Esophagus muscularis mucosa (tissue), 4 donors: ENCODE measurements around the gene AKAP13. TPM values are rescaled to one million over a fixed set of nuclear protein-coding genes. Genes with fewer than 3 reads are reported as not detected.

ENCODE experiments used
- DNase-seq: peaks from one replicate; pipeline ENCODE4 v3.0.0-alpha.2; 2017; ENCODE audit errors: extremely low spot score
- H3K27ac ChIP-seq, 4 donors: fragments of 200-600 bp; sonication (generic); replicated peaks in 1 of 4; 1 replicate in 3 of 4; 2 replicates in 1 of 4; pipeline ENCODE4 v1.5.1; 2016 to 2019; ENCODE audit warnings: mild to moderate bottlenecking in 1 of 4
- H3K27me3 ChIP-seq, 4 donors: fragments of 200-600 bp; sonication (generic); one replicate each; pipeline versions ENCODE4 v1.5.1 to v1.6.0; 2016 to 2019
- H3K36me3 ChIP-seq, 4 donors: fragments of 200-600 bp; sonication (generic); one replicate each; pipeline ENCODE4 v1.5.1; 2016 to 2019
- H3K4me1 ChIP-seq, 4 donors: fragments of 200-600 bp; sonication (generic); one replicate each; pipeline ENCODE4 v1.5.1; 2016 to 2019
- H3K4me3 ChIP-seq, 4 donors: fragments of 200-600 bp; sonication (generic); 1 replicate in 2 of 4; 2 replicates in 2 of 4; pipeline ENCODE4 v1.5.1; 2016 to 2019; ENCODE audit warnings: mild to moderate bottlenecking in 4 of 4, moderate library complexity in 1 of 4
- H3K9me3 ChIP-seq, 4 donors: fragments of 200-600 bp; sonication (generic); 1 replicate in 3 of 4; 2 replicates in 1 of 4; pipeline ENCODE4 v1.5.1; 2016 to 2019
- CTCF ChIP-seq, 3 experiments: fragments of 200-600 bp in 2 of 3; fragments of 450-650 bp in 1 of 3; sonication (generic) in 2 of 3; IDR thresholded peaks; one replicate each; pipeline ENCODE4 v1.5.1; 2017 to 2019; ENCODE audit warnings: antibody characterized with exemption in 3 of 3, mild to moderate bottlenecking in 2 of 3, moderate library complexity in 1 of 3
- EP300 ChIP-seq: sonication (generic); formaldehyde crosslinking; IDR thresholded peaks from one replicate; pipeline ENCODE4 v1.6.1; 2017; ENCODE audit warnings: antibody characterized with exemption
- POLR2A ChIP-seq: fragments of 450-650 bp; IDR thresholded peaks from one replicate; pipeline ENCODE4 v1.6.1; 2017; ENCODE audit warnings: antibody characterized with exemption, moderate library complexity, mild to moderate bottlenecking, low read depth
- POLR2AphosphoS5 ChIP-seq, 2 donors: sonication (generic); formaldehyde crosslinking; IDR thresholded peaks; one replicate each; pipeline ENCODE4 v1.6.1; 2017; ENCODE audit warnings: antibody characterized with exemption in 2 of 2
- WGBS: methylation state at CpG from one replicate; pipeline ENCODE4 v1.1.5; 2018; 5-methylcytosine and 5-hydroxymethylcytosine counted together
- intact Hi-C: fragments of 100-400 bp; cut with DNase I; formaldehyde crosslinking; loops from one replicate; pipeline ENCODE4 v1.15.1; 2023
- total RNA-seq, 4 donors: library from RNA; depleted of rRNA; stranded (reverse); fragments of >200 nt; gene quantifications; one replicate each; pipeline versions ENCODE4 v1.1.0 to v1.2.1, GENCODE V29; 2016

Gene AKAP13
- total RNA-seq, 4 donors from 2014 or later: 232 to 323 (median 284) TPM

GRCh38 chr15:85779249-85779648 is 398.8 kb downstream of the AKAP13 start:
- Histone ChIP-seq H3K9me3 (no peaks in the 10 kb centered on the region), H3K27me3 (no peaks in the 10 kb centered on the region), H3K27ac (no peak overlapping the region)

GRCh38 chr15:85780225-85780985 is 400.0 kb downstream of the AKAP13 start:
- DNase-seq: no peak
- 89% methylated on average over 7 of the region's 8 CpGs for WGBS
- peaks cover 30 to 54% (median 35%) of the 10 kb centered on the region in 4 donors for H3K4me1 ChIP-seq
- intact Hi-C loops: no loop called here
- no peaks in the 10 kb centered on the region for H3K27me3 ChIP-seq
- H3K4me3 ChIP-seq: no peak overlapping the region
- no peak overlapping the region for H3K27ac ChIP-seq
- no peaks in the 10 kb centered on the region for H3K9me3 ChIP-seq
- no peaks in the 10 kb centered on the region for H3K36me3 ChIP-seq
- no peak for TF ChIP-seq CTCF (IDR thresholded peaks at IDR 0.05)
- TF ChIP-seq POLR2A: no peak
- no peak for TF ChIP-seq POLR2AphosphoS5 (IDR thresholded peaks at IDR 0.05)
- TF ChIP-seq EP300: no peak

More at GRCh38 chr15:85779249-85779648, 398.8 kb downstream of the AKAP13 start:
- 96% methylated on average over 1 of the region's 1 CpG for WGBS
- DNase-seq: no peak
- H3K4me3 ChIP-seq: no peak overlapping the region
- intact Hi-C loops: no loop called here
- TF ChIP-seq CTCF (IDR thresholded peaks at IDR 0.05) (no peak), POLR2A (no peak), EP300 (no peak), POLR2AphosphoS5 (IDR thresholded peaks at IDR 0.05) (no peak)
- no peaks in the 10 kb centered on the region for H3K36me3 ChIP-seq
- peaks cover 21 to 43% (median 30%) of the 10 kb centered on the region in 4 donors for H3K4me1 ChIP-seq

DNA sequence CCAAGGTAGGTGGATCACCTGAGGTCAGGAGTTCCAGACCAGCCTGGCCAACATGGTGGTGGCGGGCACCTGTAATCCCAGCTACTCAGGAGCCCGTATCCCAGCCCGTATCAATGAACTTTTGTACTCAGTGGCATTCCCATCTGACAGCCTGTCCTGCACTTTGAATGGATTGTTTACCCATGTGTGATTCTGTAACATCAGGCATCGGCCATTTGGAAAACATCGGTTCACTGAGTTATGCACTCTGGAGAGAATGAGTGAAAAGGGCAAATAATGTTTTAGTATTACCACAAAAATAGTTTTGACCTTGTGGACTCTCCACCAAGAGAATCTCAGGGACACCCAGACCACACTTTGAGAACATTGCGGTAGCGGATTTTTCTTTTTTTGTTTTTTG is 400.7 kb downstream of the AKAP13 start:
- WGBS: 87% methylated on average over 7 of the region's 7 CpGs
- Histone ChIP-seq H3K27me3 (no peaks in the 10 kb centered on the region), H3K27ac (no peak overlapping the region), H3K4me1 (peaks cover 37 to 61% (median 42%) of the 10 kb centered on the region in 4 donors), H3K4me3 (no peak overlapping the region), H3K9me3 (no peaks in the 10 kb centered on the region), H3K36me3 (no peaks in the 10 kb centered on the region)
- TF ChIP-seq EP300 (no peak), POLR2AphosphoS5 (IDR thresholded peaks at IDR 0.05) (no peak), POLR2A (no peak), CTCF (IDR thresholded peaks at IDR 0.05) (no peak)
- intact Hi-C loops: no loop called here
- DNase-seq: no peak

- Histone ChIP-seq H3K9me3 (no peaks in the 10 kb centered on the region), H3K4me3 (no peak overlapping the region), H3K36me3 (no peaks in the 10 kb centered on the region), H3K27me3 (no peaks in the 10 kb centered on the region), H3K27ac (no peak overlapping the region), H3K4me1 (peaks cover 45 to 70% (median 52%) of the 10 kb centered on the region in 4 donors)
- TF ChIP-seq EP300 (no peak), POLR2A (no peak), POLR2AphosphoS5 (IDR thresholded peaks at IDR 0.05) (no peak), CTCF (IDR thresholded peaks at IDR 0.05) (no peak)
- 88% methylated on average over 6 of the region's 6 CpGs for WGBS
- intact Hi-C loops: no loop called here
- DNase-seq: no peak
Observed at GRCh38 chr15:85782064-85782463, 401.7 kb downstream of the AKAP13 start.
